Large intestine (tissue), 3 donors: Measurements from ENCODE around the gene DSCAML1. TPM values are rescaled to one million over a fixed set of nuclear protein-coding genes. Genes with fewer than 3 reads are reported as not detected.

Experiments used
- DNase-seq, 2 donors: peaks; one replicate each; pipeline versions ENCODE4 v3.0.0 to v3.0.0-alpha.2; 2013
- H3K27ac ChIP-seq: one replicate; pipeline ENCODE4 v1.5.1; 2013; ENCODE audit warnings: low read length
- H3K27me3 ChIP-seq: 2 replicates; pipeline ENCODE4 v1.6.1; 2013; ENCODE audit warnings: low read length; ENCODE audit not compliant: control insufficient read depth, insufficient read depth
- H3K36me3 ChIP-seq: 2 replicates; pipeline ENCODE4 v1.6.1; 2013; ENCODE audit warnings: low read length; ENCODE audit not compliant: control insufficient read depth, insufficient read depth
- H3K4me1 ChIP-seq: one replicate; pipeline ENCODE4 v1.6.1; 2013; ENCODE audit warnings: low read length; ENCODE audit not compliant: control insufficient read depth, insufficient read depth
- H3K4me3 ChIP-seq: one replicate; pipeline ENCODE4 v1.5.1; 2013; ENCODE audit warnings: low read length
- H3K9me3 ChIP-seq: one replicate; pipeline ENCODE4 v1.6.1; 2013; ENCODE audit warnings: mild to moderate bottlenecking, low read depth, low read length, moderate library complexity; ENCODE audit not compliant: control insufficient read depth
- WGBS: methylation state at CpG from one replicate; pipeline ENCODE4 v1.1.5; 2013; ENCODE audit warnings: low lambda C conversion rate; ENCODE audit not compliant: insufficient coverage; 5-methylcytosine and 5-hydroxymethylcytosine counted together
- polyA plus RNA-seq: library from polyadenylated mRNA; unstranded; fragments of 120-200 nt; gene quantifications from one replicate; pipeline ENCODE4 v1.2.1, GENCODE V29; 2013

The DSCAML1 gene
- polyA plus RNA-seq, 1 donor = 1.6 TPM

DNA sequence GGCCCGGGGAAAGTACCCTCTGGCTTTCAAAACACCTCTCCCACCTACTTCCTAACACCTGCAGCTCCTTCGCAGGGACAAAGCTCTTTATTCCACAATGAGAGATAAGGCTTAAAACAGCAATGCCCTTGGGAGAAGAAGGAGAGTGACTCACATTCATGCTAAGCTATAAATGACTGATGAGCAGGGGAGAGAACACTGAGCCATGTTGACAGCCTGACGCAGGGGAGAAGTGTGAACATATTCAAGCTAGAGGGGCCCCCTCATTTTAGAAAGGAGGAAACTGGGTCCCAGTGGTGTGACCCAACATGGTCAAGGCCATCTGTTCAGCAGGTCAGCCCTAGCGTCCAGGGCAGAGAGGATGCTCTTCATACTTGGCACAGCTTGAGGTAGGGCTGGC, 171.8 kb downstream of the DSCAML1 start:
- no CpG with 5 or more reads among the region's 4 CpGs for WGBS
- H3K27ac ChIP-seq = peak overlapping the region; percentile 76

DNA sequence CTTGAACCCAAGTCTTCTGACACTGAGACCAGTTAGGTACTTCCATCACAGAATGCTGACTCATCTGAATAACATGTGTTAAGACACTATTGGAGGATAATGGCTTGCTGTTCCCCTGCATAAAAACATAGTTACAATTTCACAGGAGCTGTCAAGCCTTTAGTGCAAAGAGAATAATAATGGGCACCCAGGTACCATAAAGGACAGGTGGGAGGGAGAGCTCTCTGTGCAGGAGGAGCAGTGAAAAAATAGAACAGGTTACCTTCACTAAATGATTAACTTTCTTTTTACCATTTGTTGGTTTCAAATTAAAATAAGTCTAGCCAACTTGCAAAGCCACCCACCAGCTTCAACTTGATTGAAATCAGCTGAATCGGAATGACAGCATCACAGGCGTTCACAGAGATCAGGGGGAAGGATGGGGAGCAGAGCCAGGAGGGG, 173.2 kb downstream of the DSCAML1 start:
- DNase-seq = peak in 1 of 2 donors; percentile 55
- H3K27ac ChIP-seq = peak overlapping the region; percentile 76
- no peak overlapping the region for H3K4me3 ChIP-seq
- peaks cover 2% of the 10 kb centered on the region for H3K9me3 ChIP-seq
- peaks cover 34% of the 10 kb centered on the region for H3K4me1 ChIP-seq
- no peaks in the 10 kb centered on the region for H3K27me3 ChIP-seq
- no peaks in the 10 kb centered on the region for H3K36me3 ChIP-seq
- no CpG with 5 or more reads among the region's 2 CpGs for WGBS

More for the DNA sequence above, 171.8 kb downstream of the DSCAML1 start:
- no peak overlapping the region for H3K4me3 ChIP-seq
- no peaks in the 10 kb centered on the region for H3K36me3 ChIP-seq
- peaks cover 28% of the 10 kb centered on the region for H3K4me1 ChIP-seq
- peaks cover 2% of the 10 kb centered on the region for H3K9me3 ChIP-seq
- peak; percentile 74 to 87 for DNase-seq
- H3K27me3 ChIP-seq = no peaks in the 10 kb centered on the region

DNA sequence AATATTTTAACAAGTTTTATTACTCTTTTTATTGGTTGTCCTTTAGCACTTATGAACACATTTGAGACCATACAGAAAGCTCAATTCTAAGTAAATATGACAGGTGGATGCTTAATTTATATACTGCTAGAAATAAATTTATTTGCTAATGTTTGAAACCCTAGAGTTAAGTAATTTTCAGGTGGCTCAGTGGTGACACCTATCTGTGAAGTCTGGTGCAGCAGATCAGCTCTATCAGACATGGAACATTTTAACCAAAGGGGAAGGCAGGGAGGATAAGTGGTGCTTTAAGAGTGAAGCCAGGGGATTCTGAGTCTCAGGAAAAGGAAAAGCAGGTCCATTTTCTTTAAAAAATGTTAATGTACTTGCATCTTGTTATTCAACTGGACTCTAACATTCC, 175.8 kb downstream of the DSCAML1 start:
- Histone ChIP-seq H3K27me3 (no peaks in the 10 kb centered on the region), H3K9me3 (peaks cover 2% of the 10 kb centered on the region), H3K27ac (no peak overlapping the region), H3K36me3 (no peaks in the 10 kb centered on the region), H3K4me1 (peaks cover 34% of the 10 kb centered on the region), H3K4me3 (no peak overlapping the region)
- DNase-seq = no peak

DNA sequence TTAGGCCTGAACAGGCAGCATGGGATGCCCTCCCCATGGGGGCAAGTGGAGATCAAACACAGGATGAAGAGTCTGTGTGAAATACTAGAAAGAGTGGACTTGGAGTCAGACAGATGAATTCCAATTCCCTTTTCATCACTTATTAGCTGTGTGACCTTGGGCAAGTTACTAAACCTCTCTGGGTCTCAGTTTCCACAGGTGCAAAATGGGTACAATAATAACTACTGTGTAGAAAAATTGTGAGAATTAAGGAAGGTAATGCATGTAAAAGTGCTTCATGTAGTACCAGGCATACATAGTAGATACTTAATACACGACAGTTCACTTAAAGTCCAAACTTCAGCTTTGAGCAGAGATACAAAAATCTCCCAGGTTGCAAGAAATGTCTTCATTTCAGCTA, 176.4 kb downstream of the DSCAML1 start:
- Histone ChIP-seq H3K27ac (no peak overlapping the region), H3K9me3 (peaks cover 2% of the 10 kb centered on the region), H3K36me3 (no peaks in the 10 kb centered on the region), H3K27me3 (no peaks in the 10 kb centered on the region), H3K4me1 (peaks cover 32% of the 10 kb centered on the region), H3K4me3 (no peak overlapping the region)
- DNase-seq = no peak
- WGBS = no CpG with 5 or more reads among the region's 1 CpG

DNA sequence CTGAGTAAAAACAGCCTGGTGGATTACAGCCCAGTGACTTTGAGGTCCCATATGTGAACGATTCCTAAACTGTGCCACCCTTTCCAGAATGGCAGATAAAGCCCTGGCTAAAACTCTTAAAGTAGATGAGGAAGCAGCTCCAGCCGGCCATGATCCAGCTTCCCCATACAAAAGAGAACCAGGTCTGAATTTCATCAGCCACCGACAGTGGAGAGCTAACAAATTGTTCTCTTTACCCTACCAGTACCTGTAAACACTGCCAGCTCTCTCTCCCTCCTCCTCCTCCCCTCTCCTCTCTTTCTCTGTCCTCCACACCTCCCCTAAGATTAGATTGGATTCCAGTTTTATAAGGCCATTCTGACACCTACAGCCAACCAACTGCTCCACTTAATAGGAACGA, 176.9 kb downstream of the DSCAML1 start:
- Histone ChIP-seq H3K4me1 (peaks cover 27% of the 10 kb centered on the region), H3K9me3 (peaks cover 2% of the 10 kb centered on the region), H3K27ac (no peak overlapping the region), H3K27me3 (no peaks in the 10 kb centered on the region), H3K4me3 (no peak overlapping the region), H3K36me3 (no peaks in the 10 kb centered on the region)
- WGBS = no CpG with 5 or more reads among the region's 4 CpGs
- no peak for DNase-seq

DNA sequence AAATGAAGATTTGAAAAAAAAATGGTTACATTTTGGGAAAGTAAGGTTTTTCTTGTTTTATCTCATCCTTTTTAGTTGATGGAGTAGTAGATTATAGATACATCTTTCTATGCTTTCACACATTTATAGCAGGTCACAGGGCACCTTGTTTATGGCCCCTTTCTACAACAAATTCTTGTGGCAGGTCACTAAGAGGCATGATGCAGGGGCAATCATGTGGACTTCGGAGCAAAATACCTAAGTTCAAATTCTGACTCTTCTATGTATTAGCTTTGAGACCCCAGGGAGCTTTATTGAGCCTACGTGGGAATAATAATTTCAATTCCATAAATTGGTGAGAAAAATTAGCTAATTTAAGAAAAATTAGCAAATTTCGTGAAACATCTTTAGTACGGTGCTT, 177.4 kb downstream of the DSCAML1 start:
- WGBS = no CpG with 5 or more reads among the region's 4 CpGs

DNA sequence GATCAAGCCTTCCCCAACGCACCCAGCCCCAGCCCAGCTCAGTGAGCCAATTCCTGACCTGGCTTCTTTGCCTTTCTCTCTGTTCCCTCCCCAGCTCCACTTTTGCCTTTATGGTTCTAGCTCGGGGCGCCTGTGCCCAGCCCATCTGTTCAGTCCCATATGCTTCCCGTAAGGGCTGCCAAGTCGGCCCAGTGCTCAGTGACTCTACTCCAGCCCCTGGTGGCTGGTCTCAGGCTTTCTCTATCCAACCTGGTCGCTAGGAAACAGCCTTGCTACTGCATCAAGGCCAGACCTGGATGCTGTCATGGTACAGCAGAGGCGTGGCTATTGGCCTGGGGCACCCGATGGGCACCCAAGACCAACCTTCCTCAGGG, 178.0 kb downstream of the DSCAML1 start:
- H3K9me3 ChIP-seq = peaks cover 6% of the 10 kb centered on the region
- H3K27me3 ChIP-seq = peaks cover 2% of the 10 kb centered on the region
- DNase-seq = peak; percentile 14 to 33
- H3K4me3 ChIP-seq = no peak overlapping the region
- H3K4me1 ChIP-seq = peaks cover 16% of the 10 kb centered on the region
- no peaks in the 10 kb centered on the region for H3K36me3 ChIP-seq
- WGBS = 80% methylated on average over 1 of the region's 8 CpGs
- H3K27ac ChIP-seq = no peak overlapping the region

More for the DNA sequence above, 177.4 kb downstream of the DSCAML1 start:
- H3K9me3 ChIP-seq = peaks cover 4% of the 10 kb centered on the region
- no peaks in the 10 kb centered on the region for H3K27me3 ChIP-seq
- no peak overlapping the region for H3K4me3 ChIP-seq
- no peak overlapping the region for H3K27ac ChIP-seq
- H3K4me1 ChIP-seq = peaks cover 23% of the 10 kb centered on the region
- DNase-seq = peak; percentile 27 to 62
- H3K36me3 ChIP-seq = no peaks in the 10 kb centered on the region

DNA sequence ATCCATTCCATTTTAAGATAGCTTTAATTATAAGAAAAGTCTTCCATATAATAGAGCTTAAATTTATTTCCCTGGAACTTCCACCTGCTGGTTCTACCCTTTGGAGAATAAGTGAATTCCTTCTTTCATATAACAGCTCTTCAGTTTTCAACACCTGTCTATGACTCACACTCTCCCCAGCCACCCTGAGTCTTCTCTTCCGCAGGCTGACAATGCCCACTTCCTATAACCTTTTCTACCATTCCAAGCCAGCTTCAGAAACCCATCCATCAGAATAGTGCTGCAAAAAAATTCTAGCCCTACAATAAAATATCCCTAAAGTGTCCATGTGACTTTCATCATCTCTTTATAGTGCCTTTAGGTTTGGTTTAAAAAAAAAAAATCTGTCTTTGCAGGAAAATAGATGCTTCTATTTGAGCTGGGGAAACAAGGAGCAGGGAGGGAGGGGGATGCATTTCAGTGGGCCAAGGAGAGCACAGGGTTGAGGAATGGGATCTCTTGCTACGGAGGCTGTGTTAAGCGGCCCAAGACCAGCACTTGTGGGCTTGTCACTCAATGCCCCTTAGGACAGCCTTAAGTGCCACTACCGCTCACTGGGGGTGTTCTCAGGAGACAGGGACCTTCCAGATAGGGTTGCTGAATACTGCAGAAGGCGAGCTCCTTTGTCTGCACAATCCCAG, 178.6 kb downstream of the DSCAML1 start:
- DNase-seq = no peak
- Histone ChIP-seq H3K27ac (no peak overlapping the region), H3K27me3 (peaks cover 2% of the 10 kb centered on the region), H3K36me3 (no peaks in the 10 kb centered on the region), H3K4me3 (no peak overlapping the region), H3K9me3 (peaks cover 6% of the 10 kb centered on the region), H3K4me1 (peaks cover 11% of the 10 kb centered on the region)
- no CpG with 5 or more reads among the region's 5 CpGs for WGBS

DNA sequence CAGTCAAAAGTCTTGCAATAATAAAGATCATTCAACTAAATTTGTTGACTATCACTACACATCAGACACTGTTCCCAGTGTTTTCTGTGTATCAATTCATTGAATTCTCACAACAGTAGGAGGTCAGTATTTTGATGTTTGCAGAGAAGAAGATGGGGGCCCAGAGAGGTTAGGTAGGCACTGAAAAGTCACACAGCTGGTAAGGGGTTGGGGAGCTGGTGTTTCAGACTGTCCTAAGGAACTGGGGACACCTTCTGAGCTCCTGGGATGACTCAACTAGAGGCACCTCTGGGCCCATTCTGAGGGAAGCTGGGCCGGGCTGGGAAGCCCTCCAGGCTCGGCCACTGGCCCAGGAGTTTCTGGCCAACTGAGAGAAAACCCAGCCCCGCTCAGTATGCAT, 180.0 kb downstream of the DSCAML1 start:
- Histone ChIP-seq H3K27me3 (peaks cover 2% of the 10 kb centered on the region), H3K36me3 (no peaks in the 10 kb centered on the region), H3K9me3 (peaks cover 6% of the 10 kb centered on the region), H3K4me1 (peaks cover 9% of the 10 kb centered on the region), H3K4me3 (no peak overlapping the region), H3K27ac (no peak overlapping the region)
- WGBS = no CpG with 5 or more reads among the region's 3 CpGs
- no peak for DNase-seq

DNA sequence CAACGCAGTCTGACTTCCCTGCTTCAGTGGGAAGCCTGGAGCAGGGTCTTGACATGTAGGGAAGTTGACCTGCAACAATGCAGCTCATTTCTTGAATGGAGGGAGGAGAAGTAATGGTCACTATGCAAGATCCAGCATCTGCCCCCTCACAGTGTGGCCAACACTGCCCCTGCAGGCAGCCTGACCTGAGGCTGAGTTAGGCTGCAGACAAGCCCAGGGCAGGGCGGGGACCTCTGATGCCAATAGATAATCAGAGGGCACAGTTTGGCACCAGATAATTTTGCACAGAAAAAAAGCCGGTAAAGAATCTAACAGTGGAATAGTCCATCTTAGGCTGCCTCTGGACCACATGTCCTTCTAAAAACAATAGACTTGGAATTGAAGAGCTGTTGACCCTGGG, 182.3 kb downstream of the DSCAML1 start:
- Histone ChIP-seq H3K4me3 (no peak overlapping the region), H3K9me3 (peaks cover 3% of the 10 kb centered on the region), H3K27ac (no peak overlapping the region), H3K27me3 (peaks cover 2% of the 10 kb centered on the region), H3K36me3 (no peaks in the 10 kb centered on the region), H3K4me1 (peaks cover 1% of the 10 kb centered on the region)
- WGBS = no CpG with 5 or more reads among the region's 3 CpGs
- no peak for DNase-seq

DNA sequence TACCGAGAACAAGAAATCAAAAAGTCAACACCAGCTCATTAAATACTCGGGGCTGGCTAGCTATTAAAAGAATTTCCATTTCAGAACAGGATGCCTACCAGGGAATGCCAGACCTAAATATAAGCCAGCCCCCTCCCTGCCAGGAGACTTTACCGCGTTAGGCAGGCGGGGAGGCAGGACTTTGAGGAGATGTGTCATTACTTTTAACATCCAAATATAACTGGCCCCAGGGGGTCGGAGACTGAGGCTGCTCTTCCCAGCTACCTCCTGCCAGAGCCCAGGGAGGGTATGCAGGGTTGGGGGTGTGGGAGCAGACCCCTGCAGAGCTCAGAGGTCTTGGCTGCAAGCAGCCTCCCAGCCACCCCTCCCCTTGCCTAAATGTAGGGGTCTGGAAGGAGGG, 183.5 kb downstream of the DSCAML1 start:
- WGBS = no CpG with 5 or more reads among the region's 6 CpGs
- DNase-seq = no peak
- no peak overlapping the region for H3K27ac ChIP-seq
- H3K4me3 ChIP-seq = no peak overlapping the region
- peaks cover 3% of the 10 kb centered on the region for H3K9me3 ChIP-seq
- H3K36me3 ChIP-seq = no peaks in the 10 kb centered on the region
- H3K4me1 ChIP-seq = no peaks in the 10 kb centered on the region
- H3K27me3 ChIP-seq = peaks cover 2% of the 10 kb centered on the region
